ENCODE results near the gene CYP2R1.

The CYP2R1 gene

GRCh38 chr11:14932447-14932846, 40.4 kb upstream of the CYP2R1 start:
- Histone ChIP-seq H3F3A (ENCODE audit: insufficient read depth, low read length) (no peaks in the 10 kb centered on the region), H2AFZ (ENCODE audit: low read length) (no peak overlapping the region), H3K4me3 (ENCODE audit: low read depth, low read length, poor library complexity, severe bottlenecking) (no peak overlapping the region), H3K9ac (ENCODE audit: low read length) (no peak overlapping the region), H3K27ac (ENCODE audit: low read depth, low read length, poor library complexity, severe bottlenecking) (no peak overlapping the region), H3K9me3 (ENCODE audit: low read length) (no peaks in the 10 kb centered on the region), H3K4me1 (ENCODE audit: insufficient read depth, low read length, severe bottlenecking) (no peaks in the 10 kb centered on the region), H4K20me1 (ENCODE audit: insufficient read depth, low read length) (no peaks in the 10 kb centered on the region), H3K4me2 (ENCODE audit: low read length) (no peak overlapping the region), H3K79me2 (ENCODE audit: insufficient read depth, low read length) (no peaks in the 10 kb centered on the region), H3K36me3 (ENCODE audit: insufficient read depth, low read length) (no peaks in the 10 kb centered on the region), H3K9me2 (ENCODE audit: low read depth, low read length) (no peaks in the 10 kb centered on the region), H3K27me3 (ENCODE audit: insufficient read depth, low read length) (no peaks in the 10 kb centered on the region)
- TF ChIP-seq CTCF (IDR thresholded peaks at IDR 0.05; ENCODE audit: low read length) (no peak), EZH2 (IDR thresholded peaks at IDR 0.05; ENCODE audit: borderline replicate concordance, low read length) (no peak)

GRCh38 chr11:14930369-14930768, 38.3 kb upstream of the CYP2R1 start:
- no peaks in the 10 kb centered on the region for H3K79me2 ChIP-seq (ENCODE audit: insufficient read depth, low read length)
- H3F3A ChIP-seq (ENCODE audit: insufficient read depth, low read length) = no peaks in the 10 kb centered on the region
- H3K27ac ChIP-seq (ENCODE audit: low read depth, low read length, poor library complexity, severe bottlenecking) = no peak overlapping the region
- H3K27me3 ChIP-seq (ENCODE audit: insufficient read depth, low read length) = no peaks in the 10 kb centered on the region
- H4K20me1 ChIP-seq (ENCODE audit: insufficient read depth, low read length) = no peaks in the 10 kb centered on the region
- H3K9me2 ChIP-seq (ENCODE audit: low read depth, low read length) = no peaks in the 10 kb centered on the region
- H3K9ac ChIP-seq (ENCODE audit: low read length) = no peak overlapping the region
- H3K4me2 ChIP-seq (ENCODE audit: low read length) = no peak overlapping the region
- no peak overlapping the region for H2AFZ ChIP-seq (ENCODE audit: low read length)
- H3K4me3 ChIP-seq (ENCODE audit: low read depth, low read length, poor library complexity, severe bottlenecking) = no peak overlapping the region
- no peaks in the 10 kb centered on the region for H3K4me1 ChIP-seq (ENCODE audit: insufficient read depth, low read length, severe bottlenecking)
- no peak for TF ChIP-seq CTCF (IDR thresholded peaks at IDR 0.05; ENCODE audit: low read length)
- no peak for TF ChIP-seq EZH2 (IDR thresholded peaks at IDR 0.05; ENCODE audit: borderline replicate concordance, low read length)
- no peaks in the 10 kb centered on the region for H3K36me3 ChIP-seq (ENCODE audit: insufficient read depth, low read length)
- no peaks in the 10 kb centered on the region for H3K9me3 ChIP-seq (ENCODE audit: low read length)

- no peaks in the 10 kb centered on the region for H3K36me3 ChIP-seq (ENCODE audit: insufficient read depth, low read length)
- no peak overlapping the region for H3K4me3 ChIP-seq (ENCODE audit: low read depth, low read length, poor library complexity, severe bottlenecking)
- TF ChIP-seq EZH2 (IDR thresholded peaks at IDR 0.05; ENCODE audit: borderline replicate concordance, low read length) (no peak), CTCF (IDR thresholded peaks at IDR 0.05; ENCODE audit: low read length) (no peak)
- H3K9me2 ChIP-seq (ENCODE audit: low read depth, low read length) = no peaks in the 10 kb centered on the region
- no peaks in the 10 kb centered on the region for H3K79me2 ChIP-seq (ENCODE audit: insufficient read depth, low read length)
- H4K20me1 ChIP-seq (ENCODE audit: insufficient read depth, low read length) = no peaks in the 10 kb centered on the region
- no peaks in the 10 kb centered on the region for H3K4me1 ChIP-seq (ENCODE audit: insufficient read depth, low read length, severe bottlenecking)
- no peak overlapping the region for H3K27ac ChIP-seq (ENCODE audit: low read depth, low read length, poor library complexity, severe bottlenecking)
- H3F3A ChIP-seq (ENCODE audit: insufficient read depth, low read length) = no peaks in the 10 kb centered on the region
- H3K27me3 ChIP-seq (ENCODE audit: insufficient read depth, low read length) = no peaks in the 10 kb centered on the region
- no peak overlapping the region for H2AFZ ChIP-seq (ENCODE audit: low read length)
- H3K9me3 ChIP-seq (ENCODE audit: low read length) = no peaks in the 10 kb centered on the region
- H3K4me2 ChIP-seq (ENCODE audit: low read length) = no peak overlapping the region
- no peak overlapping the region for H3K9ac ChIP-seq (ENCODE audit: low read length)
Measured at GRCh38 chr11:14927146-14927545, 35.1 kb upstream of the CYP2R1 start.
